Stimulated activated CD8-positive, alpha-beta memory T cell treated with anti-CD3 and anti-CD28 coated beads, Interleukin-12 subunit alpha, Interleukin-12 subunit beta, amount 100 ng/mL, for 4 hours (primary cell): ENCODE results near the gene LNP1.
"Not testable (repeated sequence)": the region's sequence is repeated elsewhere in the genome, so short reads cannot be mapped to it uniquely, and the experiment has no call there.

Source experiments
- DNase-seq: peaks from one replicate; pipeline ENCODE4 v3.0.0-alpha.2; 2020; ENCODE audit warnings: low read depth

The LNP1 gene

GRCh38 chr3:100478521-100478920, 77.2 kb downstream of the LNP1 start:
- DNase-seq, result not testable (repeated sequence)

- DNase-seq, result no peak
Observed at GRCh38 chr3:100480081-100480480, 78.7 kb downstream of the LNP1 start.

- no peak for DNase-seq
Observed at GRCh38 chr3:100482176-100482575, 80.8 kb downstream of the LNP1 start.

GRCh38 chr3:100483529-100483928, 82.2 kb downstream of the LNP1 start:
- DNase-seq, result no peak

- no peak for DNase-seq
Observed at GRCh38 chr3:100486808-100487207, 85.5 kb downstream of the LNP1 start.

GRCh38 chr3:100489118-100489517, 87.8 kb downstream of the LNP1 start:
- no peak for DNase-seq

- DNase-seq, result peak; percentile 59
Observed at GRCh38 chr3:100492059-100493006, 91.0 kb downstream of the LNP1 start, which contains the start of gene TMEM45A. Gene TMEM45A (plus strand): TSS chr3:100492619. CDS start chr3:100555212, 62,593 bp downstream.

GRCh38 chr3:100496711-100497261, 95.4 kb downstream of the LNP1 start:
- no peak for DNase-seq

- DNase-seq, result no peak
Observed at GRCh38 chr3:100499651-100500050, 98.3 kb downstream of the LNP1 start.

- DNase-seq, result no peak
Observed at GRCh38 chr3:100500320-100500880, 99.1 kb downstream of the LNP1 start.

GRCh38 chr3:100503448-100503847, 102.1 kb downstream of the LNP1 start:
- DNase-seq, result no peak
